HCT116 (cell line): ENCODE measurements around the gene ARTN.

Experiments used
- EGR1 ChIP-seq: IDR thresholded peaks from 2 replicates; pipeline ENCODE4 v1.6.1; 2012; ENCODE audit warnings: low read depth
- EZH2 ChIP-seq: fragments of 200-600 bp; sonication (generic); IDR thresholded peaks from 2 replicates; pipeline ENCODE4 v1.6.1; 2017; ENCODE audit warnings: antibody characterized with exemption, mixed run types
- JUND ChIP-seq: IDR thresholded peaks from 2 replicates; pipeline ENCODE4 v1.6.1; 2012
- POLR2A ChIP-seq: IDR thresholded peaks from 2 replicates; pipeline ENCODE4 v1.7.0; 2011; ENCODE audit warnings: borderline replicate concordance; ENCODE audit not compliant: insufficient read depth, insufficient read length; ENCODE audit errors: extremely low read depth
- POLR2AphosphoS5 ChIP-seq: IDR thresholded peaks from 2 replicates; pipeline ENCODE4 v1.6.1; 2011; ENCODE audit warnings: mild to moderate bottlenecking, low read depth, low read length, moderate library complexity
- SP1 ChIP-seq: IDR thresholded peaks from 2 replicates; pipeline ENCODE4 v1.6.1; 2012; ENCODE audit warnings: low read depth
- ZNF274 ChIP-seq: fragments of 200-500 bp; sonication (Bioruptor generic); IDR thresholded peaks from 2 replicates; pipeline ENCODE4 v1.6.1; 2014; ENCODE audit warnings: mild to moderate bottlenecking, low read depth, low read length, inconsistent platforms
- TF ChIP-seq, protein P1 (sequence below), 3 experiments: fragments of 200-600 bp in 1 of 3; sonication (generic) in 1 of 3; IDR thresholded peaks in 2 of 3; conservative IDR thresholded peaks in 1 of 3; 2 replicates each; pipeline ENCODE4 v1.5.1; 2012 to 2017; ENCODE audit warnings: low read depth in 2 of 3, low read length in 2 of 3, antibody characterized with exemption in 1 of 3, borderline replicate concordance in 1 of 3, control low read depth in 1 of 3, mild to moderate bottlenecking in 1 of 3, mixed read lengths in 1 of 3, mixed run types in 1 of 3, moderate library complexity in 1 of 3; ENCODE audit not compliant: insufficient read depth in 1 of 3
- TF ChIP-seq, protein P2 (sequence below): IDR thresholded peaks from 2 replicates; pipeline ENCODE4 v1.6.1; 2012

DNA sequence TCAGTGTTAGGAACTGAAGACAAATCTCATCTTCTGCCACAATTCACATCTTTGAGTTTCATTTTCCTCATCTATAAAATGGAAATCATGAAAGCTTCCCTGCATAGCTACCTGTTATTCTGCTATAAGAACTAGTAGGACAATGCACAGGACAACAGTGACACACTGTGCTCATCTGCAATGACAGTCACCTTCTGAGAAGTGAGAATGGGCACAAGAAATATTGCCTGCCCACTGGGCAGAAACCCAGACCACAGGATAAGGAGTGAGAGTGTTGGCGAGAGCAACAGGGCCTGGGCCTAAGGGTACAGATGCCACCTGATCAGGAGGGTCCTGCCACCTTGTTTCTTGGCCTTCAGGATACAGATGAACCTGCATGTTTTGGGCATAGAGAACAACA lies 23.3 kb upstream of the ARTN start:
- TF ChIP-seq, protein P1, sequence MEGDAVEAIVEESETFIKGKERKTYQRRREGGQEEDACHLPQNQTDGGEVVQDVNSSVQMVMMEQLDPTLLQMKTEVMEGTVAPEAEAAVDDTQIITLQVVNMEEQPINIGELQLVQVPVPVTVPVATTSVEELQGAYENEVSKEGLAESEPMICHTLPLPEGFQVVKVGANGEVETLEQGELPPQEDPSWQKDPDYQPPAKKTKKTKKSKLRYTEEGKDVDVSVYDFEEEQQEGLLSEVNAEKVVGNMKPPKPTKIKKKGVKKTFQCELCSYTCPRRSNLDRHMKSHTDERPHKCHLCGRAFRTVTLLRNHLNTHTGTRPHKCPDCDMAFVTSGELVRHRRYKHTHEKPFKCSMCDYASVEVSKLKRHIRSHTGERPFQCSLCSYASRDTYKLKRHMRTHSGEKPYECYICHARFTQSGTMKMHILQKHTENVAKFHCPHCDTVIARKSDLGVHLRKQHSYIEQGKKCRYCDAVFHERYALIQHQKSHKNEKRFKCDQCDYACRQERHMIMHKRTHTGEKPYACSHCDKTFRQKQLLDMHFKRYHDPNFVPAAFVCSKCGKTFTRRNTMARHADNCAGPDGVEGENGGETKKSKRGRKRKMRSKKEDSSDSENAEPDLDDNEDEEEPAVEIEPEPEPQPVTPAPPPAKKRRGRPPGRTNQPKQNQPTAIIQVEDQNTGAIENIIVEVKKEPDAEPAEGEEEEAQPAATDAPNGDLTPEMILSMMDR (IDR thresholded peaks at IDR 0.05 in 2 of 3, conservative IDR thresholded peaks at IDR 0.05 in 1 of 3; ENCODE audit: borderline replicate concordance in 1 of 3, insufficient read depth in 1 of 3, low read depth in 2 of 3, low read length in 2 of 3) = no peak
- no peak for TF ChIP-seq SP1
- TF ChIP-seq, protein P2, sequence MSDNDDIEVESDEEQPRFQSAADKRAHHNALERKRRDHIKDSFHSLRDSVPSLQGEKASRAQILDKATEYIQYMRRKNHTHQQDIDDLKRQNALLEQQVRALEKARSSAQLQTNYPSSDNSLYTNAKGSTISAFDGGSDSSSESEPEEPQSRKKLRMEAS = no peak
- no peak for TF ChIP-seq POLR2A
- no peak for TF ChIP-seq POLR2AphosphoS5
- no peak for TF ChIP-seq EZH2
- no peak for TF ChIP-seq ZNF274
- TF ChIP-seq JUND = no peak
- no peak for TF ChIP-seq EGR1
